ENCODE results near the gene ZNF576. TPM values are rescaled to one million over a fixed set of nuclear protein-coding genes. Genes with fewer than 3 reads are reported as not detected.

Gene ZNF576
- total and polyA plus RNA-seq, 2 donors (not counting 3 experiments of a cell fraction or from before 2014, with no cell fraction given): 19.5 to 27.7 TPM

DNA sequence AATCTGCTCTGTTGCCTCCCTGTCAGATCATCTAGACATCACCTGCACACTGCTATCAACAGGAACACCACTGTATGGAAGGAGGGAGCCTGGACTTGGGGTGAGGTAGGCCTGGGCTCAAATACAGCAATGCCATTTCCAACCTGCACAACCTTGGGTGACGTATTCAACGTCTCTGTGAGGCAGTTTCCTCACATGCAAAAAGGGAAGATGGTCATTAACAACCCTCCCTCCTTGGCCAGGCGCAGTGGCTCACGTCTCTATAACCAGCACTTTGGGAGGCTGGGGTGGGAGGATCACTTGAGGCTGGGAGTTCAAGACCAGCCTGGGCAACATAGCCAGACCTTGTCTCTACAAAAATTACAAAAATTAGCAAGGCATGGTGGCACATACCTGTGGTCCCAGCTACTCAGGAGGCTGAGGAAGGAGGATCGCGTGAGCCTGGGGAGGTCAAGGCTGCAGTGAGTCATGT, 34.1 kb upstream of the ZNF576 start:
- no peak overlapping the region for H3K9ac ChIP-seq (replicated peaks; ENCODE audit: extremely low read depth, insufficient read depth, low read length)
- FAIRE-seq: no peak
- no peaks in the 10 kb centered on the region for H4K20me1 ChIP-seq (replicated peaks; ENCODE audit: control insufficient read depth, extremely low read depth, insufficient read depth, low read length)
- H3K36me3 ChIP-seq (ENCODE audit: control insufficient read depth in 2 of 2, extremely low read depth in 1 of 2, insufficient read depth in 2 of 2, low read length in 2 of 2): peaks cover 0 to 9% of the 10 kb centered on the region in 2 experiments
- TF ChIP-seq, protein P1, sequence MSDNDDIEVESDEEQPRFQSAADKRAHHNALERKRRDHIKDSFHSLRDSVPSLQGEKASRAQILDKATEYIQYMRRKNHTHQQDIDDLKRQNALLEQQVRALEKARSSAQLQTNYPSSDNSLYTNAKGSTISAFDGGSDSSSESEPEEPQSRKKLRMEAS (IDR thresholded peaks at IDR 0.05; ENCODE audit: insufficient read depth, insufficient read length): no peak
- TF ChIP-seq EZH2 (IDR thresholded peaks at IDR 0.05; ENCODE audit: borderline replicate concordance, low read depth, low read length, severe bottlenecking) (no peak), MYC (IDR thresholded peaks at IDR 0.05; ENCODE audit: low read depth, low read length) (no peak), FOS (IDR thresholded peaks at IDR 0.05; ENCODE audit: borderline replicate concordance, insufficient read depth, low read length) (no peak), POLR2A (IDR thresholded peaks at IDR 0.05; ENCODE audit: low read depth, low read length) (no peak), POLR2AphosphoS5 (IDR thresholded peaks at IDR 0.05; ENCODE audit: insufficient read depth, low read depth, low read length) (no peak), GATA2 (IDR thresholded peaks at IDR 0.05; ENCODE audit: insufficient read depth, insufficient read length, low read depth, low read length) (no peak), JUN (IDR thresholded peaks at IDR 0.05; ENCODE audit: borderline replicate concordance, insufficient read depth, insufficient read length, low read depth) (no peak)
- TF ChIP-seq, protein P2, sequence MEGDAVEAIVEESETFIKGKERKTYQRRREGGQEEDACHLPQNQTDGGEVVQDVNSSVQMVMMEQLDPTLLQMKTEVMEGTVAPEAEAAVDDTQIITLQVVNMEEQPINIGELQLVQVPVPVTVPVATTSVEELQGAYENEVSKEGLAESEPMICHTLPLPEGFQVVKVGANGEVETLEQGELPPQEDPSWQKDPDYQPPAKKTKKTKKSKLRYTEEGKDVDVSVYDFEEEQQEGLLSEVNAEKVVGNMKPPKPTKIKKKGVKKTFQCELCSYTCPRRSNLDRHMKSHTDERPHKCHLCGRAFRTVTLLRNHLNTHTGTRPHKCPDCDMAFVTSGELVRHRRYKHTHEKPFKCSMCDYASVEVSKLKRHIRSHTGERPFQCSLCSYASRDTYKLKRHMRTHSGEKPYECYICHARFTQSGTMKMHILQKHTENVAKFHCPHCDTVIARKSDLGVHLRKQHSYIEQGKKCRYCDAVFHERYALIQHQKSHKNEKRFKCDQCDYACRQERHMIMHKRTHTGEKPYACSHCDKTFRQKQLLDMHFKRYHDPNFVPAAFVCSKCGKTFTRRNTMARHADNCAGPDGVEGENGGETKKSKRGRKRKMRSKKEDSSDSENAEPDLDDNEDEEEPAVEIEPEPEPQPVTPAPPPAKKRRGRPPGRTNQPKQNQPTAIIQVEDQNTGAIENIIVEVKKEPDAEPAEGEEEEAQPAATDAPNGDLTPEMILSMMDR (IDR thresholded peaks at IDR 0.05; ENCODE audit: extremely low read depth in 1 of 2, insufficient read depth in 1 of 2, low read depth in 1 of 2, low read length in 2 of 2): no peak
- intact Hi-C loops (cut with micrococcal nuclease) (no loop called here), dilution Hi-C loops (cut with MboI; ENCODE audit: extremely low pct_ligation_motif_present, low sequenced_read_pairs) (no loop called here)
- H3K27me3 ChIP-seq (ENCODE audit: control insufficient read depth in 2 of 2, insufficient read depth in 2 of 2, low read length in 2 of 2): no peaks in the 10 kb centered on the region
- H3K4me1 ChIP-seq (ENCODE audit: control insufficient read depth, extremely low read depth, insufficient read depth, low read length): no peaks in the 10 kb centered on the region
- BruUV-seq (replicated peaks): no TSS peak
- ChIA-PET POLR2A (no interaction called here), CTCF (interaction anchor here (1.0 kb wide), 1 partner anchor 13 kb away, joined by 4 read pairs; the partner anchor contains the start of gene XRCC1)
- H3K4me3 ChIP-seq (replicated peaks in 1 of 3; ENCODE audit: insufficient read depth in 1 of 3, low read depth in 1 of 3, low read length in 3 of 3): no peak overlapping the region
- no peak for DNase-seq (ENCODE audit: low read depth, low spot score)
- no peaks in the 10 kb centered on the region for H3K9me3 ChIP-seq (replicated peaks; ENCODE audit: control insufficient read depth, insufficient read depth, low read length)
- no peak overlapping the region for H3K27ac ChIP-seq (ENCODE audit: insufficient read depth, low read depth, low read length)
- H3K4me2 ChIP-seq (ENCODE audit: insufficient read depth, low read length): no peak overlapping the region
- H3K79me2 ChIP-seq (ENCODE audit: control insufficient read depth, insufficient read depth, low read length): no peaks in the 10 kb centered on the region
- H3K9me1 ChIP-seq (replicated peaks; ENCODE audit: control insufficient read depth, extremely low read depth, insufficient read depth, low read length): no peaks in the 10 kb centered on the region
- no peak overlapping the region for H2AFZ ChIP-seq (ENCODE audit: low read depth, low read length)

All from endothelial cell of umbilical vein (primary cell).